Hematopoietic multipotent progenitor cell treated with erythropoietin and hydrocortisone succinate and interleukin-3 and kit ligand, for 17 days (in vitro differentiated cells): ENCODE data around the gene LRTM2.

ENCODE experiments used
- DNase-seq: peaks from one replicate; pipeline ENCODE4 v3.0.0-alpha.2; 2015; ENCODE audit warnings: low spot score

Gene LRTM2

GRCh38 chr12:1820191-1820895 lies at the start of gene LRTM2:
TSS of gene LRTM2 (plus strand) at chr12:1820565. CDS start at chr12:1828149, 7,584 bp downstream.
- no peak for DNase-seq

- DNase-seq: no peak
Observed at GRCh38 chr12:1773937-1774655, 46.3 kb upstream of the LRTM2 start.

- DNase-seq: no peak
Observed at GRCh38 chr12:1776170-1776921, 44.0 kb upstream of the LRTM2 start.

GRCh38 chr12:1777798-1778197 lies 42.6 kb upstream of the LRTM2 start:
- DNase-seq: no peak

- no peak for DNase-seq
Observed at GRCh38 chr12:1778911-1779310, 41.5 kb upstream of the LRTM2 start.

- no peak for DNase-seq
Observed at GRCh38 chr12:1779783-1780182, 40.6 kb upstream of the LRTM2 start.

- no peak for DNase-seq
Observed at GRCh38 chr12:1781772-1782171, 38.6 kb upstream of the LRTM2 start.

GRCh38 chr12:1782215-1782614 lies 38.1 kb upstream of the LRTM2 start:
- no peak for DNase-seq

GRCh38 chr12:1787714-1788113 lies 32.7 kb upstream of the LRTM2 start:
- no peak for DNase-seq

- DNase-seq: no peak
Observed at GRCh38 chr12:1790444-1790843, 29.9 kb upstream of the LRTM2 start.

GRCh38 chr12:1791104-1791841 lies 29.1 kb upstream of the LRTM2 start:
- DNase-seq: peak; percentile 83

GRCh38 chr12:1792406-1792805 lies 28.0 kb upstream of the LRTM2 start:
- no peak for DNase-seq

GRCh38 chr12:1793426-1794210 lies 26.7 kb upstream of the LRTM2 start:
- no peak for DNase-seq

GRCh38 chr12:1794440-1795090 lies 25.8 kb upstream of the LRTM2 start:
- no peak for DNase-seq

GRCh38 chr12:1795221-1795784 lies 25.1 kb upstream of the LRTM2 start:
- DNase-seq: no peak

GRCh38 chr12:1795785-1796514 lies 24.4 kb upstream of the LRTM2 start:
- DNase-seq: peak; percentile 95

- DNase-seq: no peak
Observed at GRCh38 chr12:1796515-1797010, 23.8 kb upstream of the LRTM2 start.

GRCh38 chr12:1797011-1797901 lies 23.1 kb upstream of the LRTM2 start:
- peak; percentile 50 for DNase-seq
